Sigmoid colon (tissue), 7 donors: Measurements from ENCODE around the gene NPHP4. TPM values are rescaled to one million over a fixed set of nuclear protein-coding genes. Genes with fewer than 3 reads are reported as not detected.

Source experiments
- DNase-seq: peaks from one replicate; pipeline ENCODE4 v3.0.0-alpha.2; 2019
- H3K27ac ChIP-seq, 4 donors: fragments of 200-600 bp; sonication (generic); one replicate each; pipeline ENCODE4 v1.5.1; 2016 to 2019; ENCODE audit warnings: mild to moderate bottlenecking in 1 of 4
- H3K27me3 ChIP-seq, 3 donors: fragments of 200-600 bp; sonication (generic); one replicate each; pipeline ENCODE4 v1.5.1; 2019; ENCODE audit warnings: mild to moderate bottlenecking in 1 of 3
- H3K36me3 ChIP-seq, 4 donors: fragments of 200-600 bp; sonication (generic); one replicate each; pipeline ENCODE4 v1.5.1; 2016 to 2019
- H3K4me1 ChIP-seq, 4 donors: fragments of 200-600 bp; sonication (generic); one replicate each; pipeline ENCODE4 v1.5.1; 2017 to 2019
- H3K4me3 ChIP-seq, 4 donors: fragments of 200-600 bp; sonication (generic); one replicate each; pipeline ENCODE4 v1.5.1; 2017 to 2019; ENCODE audit warnings: mild to moderate bottlenecking in 2 of 4, moderate library complexity in 1 of 4
- H3K9me3 ChIP-seq, 4 donors: fragments of 200-600 bp in 3 of 4; sonication (generic) in 3 of 4; one replicate each; pipeline versions ENCODE4 v1.5.1 to v1.6.1; 2013 to 2019
- EP300 ChIP-seq, 4 donors: sonication (generic); formaldehyde crosslinking; IDR thresholded peaks; one replicate each; pipeline ENCODE4 v1.6.1; 2017; ENCODE audit warnings: antibody characterized with exemption in 4 of 4
- POLR2A ChIP-seq, 2 donors: fragments of 450-650 bp; IDR thresholded peaks; one replicate each; pipeline ENCODE4 v1.6.1; 2016; ENCODE audit warnings: antibody characterized with exemption in 2 of 2, mild to moderate bottlenecking in 2 of 2, moderate library complexity in 2 of 2
- POLR2AphosphoS5 ChIP-seq, 4 donors: sonication (generic); formaldehyde crosslinking; IDR thresholded peaks; one replicate each; pipeline ENCODE4 v1.6.1; 2017; ENCODE audit warnings: antibody characterized with exemption in 4 of 4
- WGBS, 2 donors: extraction: QIAGEN DNeasy Blood & Tissue Kit; methylation state at CpG; one replicate each; pipeline ENCODE4 v1.1.7; 2013; 5-methylcytosine and 5-hydroxymethylcytosine counted together
- intact Hi-C: fragments of 100-400 bp; cut with DNase I; formaldehyde crosslinking; loops from one replicate; pipeline ENCODE4 v1.15.1; 2023
- polyA plus RNA-seq, 3 donors: library from polyadenylated mRNA; stranded (reverse); fragments of 200-250 nt; gene quantifications; one replicate each; pipeline ENCODE4 v1.2.3, GENCODE V29; 2013
- total RNA-seq, 4 donors: library from RNA; depleted of rRNA; stranded (reverse); fragments of >200 nt; gene quantifications; one replicate each; pipeline ENCODE4 v1.1.0, GENCODE V29; 2016
- TF ChIP-seq, protein P1 (sequence below), 4 experiments: fragments of 450-650 bp in 3 of 4; fragments of 200-600 bp in 1 of 4; IDR thresholded peaks; one replicate each; pipeline ENCODE4 v1.5.1; 2016 to 2019; ENCODE audit warnings: antibody characterized with exemption in 4 of 4, mild to moderate bottlenecking in 3 of 4, moderate library complexity in 2 of 4
- donor health status: healthy with polysubstance abuse.
- donor health status: Bipolar disorder and iron deficiency.
- donor health status: healthy.

Gene NPHP4
- total and polyA plus RNA-seq, 7 donors: 0.60 to 12.2 (median 5.7) TPM

DNA sequence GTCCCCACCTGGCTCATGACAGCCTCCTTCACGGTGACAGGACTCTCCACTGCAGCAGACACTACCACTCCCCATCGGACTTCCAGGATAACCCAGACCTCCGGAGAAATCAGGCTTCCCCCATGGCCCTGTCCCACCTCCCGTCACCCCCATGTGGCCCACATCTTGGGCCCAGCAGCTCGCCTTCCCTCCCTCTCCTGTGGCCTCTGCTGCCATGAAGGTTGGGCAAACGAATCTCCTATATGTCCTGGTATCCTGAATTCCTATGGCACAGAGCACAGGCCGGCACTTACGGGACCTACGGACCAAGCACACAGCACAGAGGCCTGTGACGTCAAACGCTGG, 82.0 kb downstream of the NPHP4 start:
- H3K27ac ChIP-seq: no peak overlapping the region
- H3K36me3 ChIP-seq: peaks cover 0 to 6% (median 3%) of the 10 kb centered on the region in 4 donors
- no peaks in the 10 kb centered on the region for H3K4me1 ChIP-seq
- TF ChIP-seq, protein P1, sequence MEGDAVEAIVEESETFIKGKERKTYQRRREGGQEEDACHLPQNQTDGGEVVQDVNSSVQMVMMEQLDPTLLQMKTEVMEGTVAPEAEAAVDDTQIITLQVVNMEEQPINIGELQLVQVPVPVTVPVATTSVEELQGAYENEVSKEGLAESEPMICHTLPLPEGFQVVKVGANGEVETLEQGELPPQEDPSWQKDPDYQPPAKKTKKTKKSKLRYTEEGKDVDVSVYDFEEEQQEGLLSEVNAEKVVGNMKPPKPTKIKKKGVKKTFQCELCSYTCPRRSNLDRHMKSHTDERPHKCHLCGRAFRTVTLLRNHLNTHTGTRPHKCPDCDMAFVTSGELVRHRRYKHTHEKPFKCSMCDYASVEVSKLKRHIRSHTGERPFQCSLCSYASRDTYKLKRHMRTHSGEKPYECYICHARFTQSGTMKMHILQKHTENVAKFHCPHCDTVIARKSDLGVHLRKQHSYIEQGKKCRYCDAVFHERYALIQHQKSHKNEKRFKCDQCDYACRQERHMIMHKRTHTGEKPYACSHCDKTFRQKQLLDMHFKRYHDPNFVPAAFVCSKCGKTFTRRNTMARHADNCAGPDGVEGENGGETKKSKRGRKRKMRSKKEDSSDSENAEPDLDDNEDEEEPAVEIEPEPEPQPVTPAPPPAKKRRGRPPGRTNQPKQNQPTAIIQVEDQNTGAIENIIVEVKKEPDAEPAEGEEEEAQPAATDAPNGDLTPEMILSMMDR (IDR thresholded peaks at IDR 0.05): no peak
- TF ChIP-seq POLR2A (IDR thresholded peaks at IDR 0.05) (no peak), EP300 (IDR thresholded peaks at IDR 0.05) (no peak), POLR2AphosphoS5 (IDR thresholded peaks at IDR 0.05) (no peak)
- H3K4me3 ChIP-seq: no peak overlapping the region
- no peak for DNase-seq
- H3K9me3 ChIP-seq: no peaks in the 10 kb centered on the region
- intact Hi-C loops: loop anchor here (10.0 kb wide), 1 partner anchor 405 kb away; no protein-coding TSS in a partner anchor
- WGBS, 2 donors: 94 to 96% methylated on average over 11 of the region's 11 CpGs
- H3K27me3 ChIP-seq: no peaks in the 10 kb centered on the region

DNA sequence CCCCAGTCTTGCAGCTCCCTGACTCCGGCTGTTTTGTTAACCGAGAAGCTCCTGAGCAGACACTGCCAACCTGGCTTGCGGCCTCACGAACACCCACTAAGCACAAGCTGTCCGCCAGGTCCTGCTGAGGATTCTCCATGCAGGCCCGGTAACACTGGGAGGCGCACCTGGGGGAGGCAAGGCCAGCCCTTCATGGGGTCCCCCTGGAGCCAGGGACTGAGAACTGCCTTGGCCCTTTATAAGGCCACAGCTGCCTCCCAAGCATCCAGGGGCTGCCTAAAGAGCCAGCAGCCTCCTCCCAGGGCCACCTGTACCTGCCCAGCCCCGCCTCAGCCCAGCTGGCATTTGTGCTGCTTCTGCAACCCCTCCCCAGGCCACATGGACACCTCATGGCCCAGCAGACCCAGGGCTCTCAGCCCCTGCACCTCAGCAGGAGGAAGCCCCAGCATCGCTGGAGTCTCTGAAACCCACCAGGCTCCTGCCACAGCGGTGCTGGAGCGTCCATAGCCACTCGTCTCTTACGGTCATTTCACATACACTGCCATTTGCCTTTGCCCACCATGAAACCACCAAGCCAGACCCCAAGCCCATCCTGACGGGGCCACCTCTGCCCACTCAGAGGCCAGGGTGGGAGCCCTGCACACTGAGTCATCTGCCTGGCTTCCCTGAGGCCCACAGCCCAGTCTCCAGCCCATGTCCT, 82.5 kb downstream of the NPHP4 start:
- Histone ChIP-seq H3K4me1 (no peaks in the 10 kb centered on the region), H3K27me3 (no peaks in the 10 kb centered on the region), H3K36me3 (peaks cover 0 to 11% (median 7%) of the 10 kb centered on the region in 4 donors), H3K9me3 (no peaks in the 10 kb centered on the region), H3K4me3 (no peak overlapping the region), H3K27ac (no peak overlapping the region)
- WGBS, 2 donors: 97 to 98% methylated on average over 14 of the region's 14 CpGs
- intact Hi-C loops: loop anchor here (10.0 kb wide), 1 partner anchor 405 kb away; no protein-coding TSS in a partner anchor
- TF ChIP-seq, protein P1 (IDR thresholded peaks at IDR 0.05): no peak
- no peak for TF ChIP-seq POLR2A (IDR thresholded peaks at IDR 0.05)
- no peak for TF ChIP-seq POLR2AphosphoS5 (IDR thresholded peaks at IDR 0.05)
- TF ChIP-seq EP300 (IDR thresholded peaks at IDR 0.05): no peak
- DNase-seq: no peak

DNA sequence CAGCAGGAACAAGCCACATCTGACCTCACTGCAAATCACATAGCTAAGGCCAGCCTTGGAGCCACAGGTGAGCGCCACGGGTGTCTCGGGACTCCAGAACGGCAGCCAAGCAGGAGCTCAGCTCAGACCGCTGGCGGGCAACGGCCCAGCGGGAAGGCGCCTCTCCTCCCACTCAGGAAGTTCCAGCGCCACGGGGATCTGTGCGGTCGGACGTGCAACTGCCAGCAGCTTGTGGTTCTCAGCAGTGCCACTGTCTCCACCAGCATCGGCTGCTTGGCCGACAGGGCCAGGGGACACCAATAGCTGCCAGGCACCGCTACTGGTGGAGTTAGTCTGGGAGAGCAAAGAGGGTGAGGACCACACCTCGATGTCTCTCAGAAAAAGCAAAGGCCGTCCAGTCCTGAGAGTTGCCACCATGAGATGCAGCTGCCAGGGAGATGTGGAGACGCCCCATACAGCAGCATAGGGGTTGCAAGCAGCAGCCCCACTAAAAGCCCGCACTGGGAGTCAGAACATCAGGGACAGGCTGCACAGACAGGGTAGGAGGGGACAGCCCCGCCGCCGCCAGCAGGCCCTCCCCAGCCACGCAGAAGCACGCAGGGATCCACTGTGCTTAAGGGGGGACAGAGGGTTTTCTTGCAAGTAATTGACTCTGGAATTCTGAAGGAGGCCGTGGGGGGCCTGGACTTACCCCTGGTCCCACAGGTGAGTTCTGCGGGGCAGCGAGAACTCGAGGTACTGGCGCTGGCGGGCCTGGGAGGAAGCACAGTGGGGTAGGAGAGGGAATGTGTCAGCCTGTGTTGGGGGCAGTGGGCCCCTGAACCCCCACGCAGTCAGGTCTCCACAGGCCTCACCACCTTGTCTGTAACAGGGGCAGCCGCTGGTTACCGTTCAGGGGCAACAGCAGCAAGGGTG, 83.5 kb downstream of the NPHP4 start:
- TF ChIP-seq EP300 (IDR thresholded peaks at IDR 0.05) (no peak), POLR2AphosphoS5 (IDR thresholded peaks at IDR 0.05) (no peak), POLR2A (IDR thresholded peaks at IDR 0.05) (no peak)
- TF ChIP-seq, protein P1 (IDR thresholded peaks at IDR 0.05): no peak
- Histone ChIP-seq H3K4me3 (no peak overlapping the region), H3K9me3 (no peaks in the 10 kb centered on the region), H3K4me1 (no peaks in the 10 kb centered on the region), H3K27me3 (no peaks in the 10 kb centered on the region), H3K36me3 (peaks cover 0 to 21% (median 8%) of the 10 kb centered on the region in 4 donors), H3K27ac (no peak overlapping the region)
- no peak for DNase-seq
- 96 to 97% methylated on average over 35 of the region's 35 CpGs for WGBS, 2 donors
- intact Hi-C loops: no loop called here

DNA sequence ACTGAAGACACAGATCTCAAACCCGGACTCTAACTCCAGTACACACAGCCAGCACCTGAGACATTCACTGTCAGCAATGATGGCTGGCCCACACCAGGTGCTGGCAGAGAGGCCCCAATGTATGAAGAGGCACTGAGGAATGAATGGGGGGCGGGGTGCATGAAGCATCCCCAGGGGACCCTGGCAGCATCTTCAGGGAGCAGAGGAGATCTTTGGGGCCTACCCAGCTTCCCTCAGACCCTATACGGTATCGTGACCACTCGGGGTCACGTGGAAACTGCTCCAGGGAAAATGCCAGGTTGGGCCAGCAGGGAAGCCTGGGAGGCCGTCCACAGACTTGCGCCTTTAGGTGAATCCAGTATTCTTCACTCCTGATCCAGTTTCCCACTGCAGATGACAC, 84.3 kb downstream of the NPHP4 start:
- WGBS, 2 donors: 96 to 98% methylated on average over 8 of the region's 8 CpGs
- no peak for DNase-seq
- H3K4me1 ChIP-seq: no peaks in the 10 kb centered on the region
- TF ChIP-seq POLR2AphosphoS5 (IDR thresholded peaks at IDR 0.05): no peak
- TF ChIP-seq POLR2A (IDR thresholded peaks at IDR 0.05): no peak
- TF ChIP-seq, protein P1 (IDR thresholded peaks at IDR 0.05): no peak
- no peak for TF ChIP-seq EP300 (IDR thresholded peaks at IDR 0.05)
- H3K27ac ChIP-seq: no peak overlapping the region
- no peak overlapping the region for H3K4me3 ChIP-seq
- peaks cover 0 to 27% (median 8%) of the 10 kb centered on the region in 4 donors for H3K36me3 ChIP-seq
- H3K27me3 ChIP-seq: no peaks in the 10 kb centered on the region
- H3K9me3 ChIP-seq: no peaks in the 10 kb centered on the region
- intact Hi-C loops: no loop called here
